Adipose tissue (tissue), 3 donors: ENCODE results near the gene TSPAN17. TPM values are rescaled to one million over a fixed set of nuclear protein-coding genes. Genes with fewer than 3 reads are reported as not detected.
"Not testable (repeated sequence)": the region's sequence is repeated elsewhere in the genome, so short reads cannot be mapped to it uniquely, and the experiment has no call there.

ENCODE experiments used
- H3K27ac ChIP-seq: one replicate; pipeline ENCODE4 v1.5.1; 2013; ENCODE audit warnings: low read depth, low read length
- WGBS, 3 donors: extraction: QIAGEN DNeasy Blood & Tissue Kit; methylation state at CpG; one replicate each; pipeline ENCODE4 v1.1.7; 2013; 5-methylcytosine and 5-hydroxymethylcytosine counted together
- polyA plus RNA-seq, 3 donors: library from polyadenylated mRNA; stranded (reverse); fragments of 200-250 nt; gene quantifications; one replicate each; pipeline ENCODE4 v1.2.3, GENCODE V29; 2013
- donor health status: healthy with polysubstance abuse.
- donor health status: Bipolar disorder and iron deficiency.
- donor health status: healthy.

TSPAN17 gene
- polyA plus RNA-seq, 3 donors = 16.2 to 20.9 (median 18.8) TPM

DNA sequence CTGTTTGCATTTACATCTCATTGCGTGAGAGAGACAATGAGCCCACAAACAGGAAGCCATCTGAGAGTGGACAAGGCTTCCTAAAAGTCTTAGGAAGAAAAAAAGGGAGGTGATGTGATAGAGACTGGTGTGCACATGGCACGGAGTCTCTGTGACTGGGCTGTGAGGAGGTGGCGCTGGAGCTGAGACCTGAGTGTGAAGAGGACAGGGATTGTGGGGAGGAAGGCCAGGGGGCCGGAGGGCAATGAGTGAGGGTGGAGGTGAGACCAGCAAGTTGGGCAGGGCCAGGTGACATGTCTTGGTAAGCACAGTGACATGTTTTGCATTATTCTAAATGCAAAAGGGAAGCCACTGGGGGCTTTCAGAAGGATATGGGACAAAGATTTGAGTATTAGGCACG is 45.0 kb downstream of the TSPAN17 start:
- no peak overlapping the region for H3K27ac ChIP-seq
- 60 to 68% (median 62%) methylated on average over 5 of the region's 5 CpGs for WGBS, 3 donors

DNA sequence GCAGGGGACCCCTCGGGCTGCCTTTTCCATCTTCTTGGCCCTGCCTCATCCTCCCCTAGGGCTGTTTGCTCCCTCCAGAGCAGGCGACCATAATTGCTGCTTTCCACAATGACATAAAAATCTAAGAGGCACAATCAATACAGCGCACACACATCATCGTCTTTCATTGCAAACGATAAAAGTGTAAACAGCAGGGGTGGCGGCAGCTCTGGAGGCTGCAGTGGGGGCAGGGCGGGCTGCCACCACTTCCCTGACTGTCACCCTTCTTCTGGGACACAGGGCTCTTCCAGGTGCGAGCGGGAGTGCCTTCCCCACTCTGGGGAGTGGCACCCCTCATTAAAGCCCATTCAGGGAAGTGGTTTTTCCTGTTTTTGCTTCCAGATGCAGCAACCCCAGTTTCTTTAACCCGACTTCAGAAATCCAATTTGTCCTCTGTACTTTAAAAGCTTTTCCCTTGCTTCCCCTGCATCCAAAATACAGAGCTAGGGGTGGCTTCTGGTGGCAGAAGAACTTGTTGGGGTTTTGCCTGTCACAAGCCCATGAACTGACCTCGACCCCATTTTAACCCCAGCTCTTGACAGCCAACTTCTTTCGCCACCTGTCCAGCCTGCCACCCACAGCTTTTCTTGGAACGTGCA is 45.7 kb downstream of the TSPAN17 start:
- no peak overlapping the region for H3K27ac ChIP-seq
- 8 to 20% (median 15%) methylated on average over 13 of the region's 13 CpGs for WGBS, 3 donors

DNA sequence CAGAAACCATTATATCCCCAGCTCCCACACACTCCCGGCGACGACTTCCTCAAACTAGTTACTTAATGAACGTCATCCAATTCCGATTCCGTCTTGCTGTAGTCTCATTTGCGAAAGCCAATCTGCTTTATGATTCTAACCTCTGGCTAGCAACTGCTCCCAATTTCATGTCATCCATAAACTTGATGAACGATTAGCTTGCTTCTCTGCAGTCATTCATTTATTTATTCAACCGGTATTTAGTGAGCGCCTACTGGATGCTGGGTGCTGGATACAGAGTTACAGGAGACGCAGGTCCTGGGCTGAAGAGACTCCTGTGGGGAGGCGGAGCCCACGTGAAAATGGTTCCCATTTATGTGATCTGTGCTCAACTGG is 46.2 kb downstream of the TSPAN17 start:
- H3K27ac ChIP-seq = no peak overlapping the region
- WGBS, 3 donors = 29 to 38% (median 32%) methylated on average over 13 of the region's 13 CpGs

DNA sequence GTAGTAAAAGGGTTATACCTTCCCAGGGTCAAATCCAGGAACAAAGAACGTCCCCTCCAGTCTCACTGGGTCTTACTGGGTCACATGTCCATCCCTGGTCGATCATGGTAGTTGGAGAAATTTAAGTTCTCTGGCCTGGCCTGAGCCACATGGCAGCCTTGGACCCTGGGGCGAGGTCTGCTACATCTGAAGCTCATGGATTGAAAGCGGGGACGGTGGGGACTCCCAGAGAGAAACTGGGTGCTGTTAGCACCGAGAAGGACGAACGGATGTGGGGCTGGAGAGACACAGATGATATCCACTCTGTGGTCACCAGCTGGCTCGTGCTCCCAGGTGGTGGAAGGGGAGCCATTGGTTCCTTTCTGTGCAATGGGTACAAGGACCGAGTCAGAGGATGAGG is 46.9 kb downstream of the TSPAN17 start:
- WGBS, 3 donors = 80 to 86% (median 82%) methylated on average over 10 of the region's 10 CpGs
- no peak overlapping the region for H3K27ac ChIP-seq

DNA sequence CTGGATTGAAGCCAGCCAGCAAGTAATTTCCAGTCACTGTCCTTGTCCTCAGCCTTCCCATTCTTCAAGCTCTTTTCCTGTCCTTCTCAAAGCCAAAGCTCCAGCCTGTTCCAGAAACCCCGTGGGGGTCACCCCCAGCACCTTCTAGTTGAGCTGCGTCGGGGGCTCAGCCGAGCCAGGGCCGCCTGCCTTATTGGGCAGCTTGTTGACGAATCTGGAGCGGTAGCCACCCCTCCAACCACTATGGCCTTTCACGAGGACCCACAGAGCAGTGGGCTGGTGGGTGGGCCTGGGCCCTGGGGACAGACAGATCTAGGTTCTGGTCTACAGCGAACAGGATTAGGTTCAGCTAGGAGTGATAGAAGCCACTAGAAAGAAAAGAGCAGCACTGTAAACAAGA is 47.3 kb downstream of the TSPAN17 start:
- H3K27ac ChIP-seq = no peak overlapping the region
- 69 to 72% (median 70%) methylated on average over 9 of the region's 9 CpGs for WGBS, 3 donors

DNA sequence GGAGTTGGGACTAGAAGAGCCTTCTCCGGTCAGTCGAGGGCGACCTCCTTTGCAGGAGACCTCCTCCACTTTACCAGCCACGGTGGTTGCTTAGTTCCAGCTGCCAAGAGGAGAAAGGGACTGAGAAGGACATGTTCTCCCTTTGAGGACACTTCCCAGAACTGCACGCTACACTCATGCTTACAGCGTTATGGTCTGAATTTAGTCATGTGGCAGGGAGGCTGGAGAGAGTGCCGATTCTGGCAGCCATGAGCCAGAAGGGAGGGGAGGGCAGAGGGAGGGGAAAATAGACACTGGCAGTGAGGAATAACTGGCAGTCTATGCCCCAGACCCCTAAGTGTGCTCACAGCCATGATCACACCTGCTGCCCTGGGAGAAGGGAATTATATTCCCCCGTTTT is 47.8 kb downstream of the TSPAN17 start:
- H3K27ac ChIP-seq = no peak overlapping the region
- WGBS, 3 donors = 59 to 64% (median 61%) methylated on average over 8 of the region's 8 CpGs

DNA sequence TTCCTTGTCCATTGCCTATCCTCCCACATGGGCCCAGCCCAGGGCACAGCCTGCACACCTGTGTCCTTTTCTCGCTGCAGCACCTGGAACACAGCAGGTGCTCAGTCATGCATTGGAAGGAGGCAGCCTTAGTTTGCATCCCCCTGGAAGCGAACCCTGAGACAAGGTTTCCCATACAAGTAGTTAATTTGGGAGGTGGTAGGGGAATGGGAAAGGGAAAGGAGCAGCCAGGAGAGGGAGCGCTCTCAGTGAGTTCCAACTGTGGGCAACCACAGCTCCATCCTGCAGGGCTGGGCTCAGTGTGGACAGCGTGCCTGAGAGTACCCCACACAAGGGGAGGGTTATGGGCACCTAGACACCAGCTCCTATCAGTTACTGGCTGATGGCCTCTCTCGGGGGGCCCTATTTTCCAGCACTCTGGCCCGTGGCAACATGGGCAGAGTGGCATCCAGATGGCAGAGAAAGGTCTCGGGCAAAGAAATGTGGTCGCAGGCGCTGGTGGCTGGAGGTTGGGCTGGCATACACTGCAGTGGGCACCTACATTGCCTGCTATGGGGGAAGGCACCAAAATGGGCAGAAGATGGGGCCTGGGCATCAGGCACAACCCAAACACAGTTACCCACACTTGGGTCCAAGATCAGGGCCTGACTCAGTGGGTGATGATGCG is 50.1 kb downstream of the TSPAN17 start:
- 64 to 70% (median 67%) methylated on average over 10 of the region's 10 CpGs for WGBS, 3 donors
- H3K27ac ChIP-seq = no peak overlapping the region

DNA sequence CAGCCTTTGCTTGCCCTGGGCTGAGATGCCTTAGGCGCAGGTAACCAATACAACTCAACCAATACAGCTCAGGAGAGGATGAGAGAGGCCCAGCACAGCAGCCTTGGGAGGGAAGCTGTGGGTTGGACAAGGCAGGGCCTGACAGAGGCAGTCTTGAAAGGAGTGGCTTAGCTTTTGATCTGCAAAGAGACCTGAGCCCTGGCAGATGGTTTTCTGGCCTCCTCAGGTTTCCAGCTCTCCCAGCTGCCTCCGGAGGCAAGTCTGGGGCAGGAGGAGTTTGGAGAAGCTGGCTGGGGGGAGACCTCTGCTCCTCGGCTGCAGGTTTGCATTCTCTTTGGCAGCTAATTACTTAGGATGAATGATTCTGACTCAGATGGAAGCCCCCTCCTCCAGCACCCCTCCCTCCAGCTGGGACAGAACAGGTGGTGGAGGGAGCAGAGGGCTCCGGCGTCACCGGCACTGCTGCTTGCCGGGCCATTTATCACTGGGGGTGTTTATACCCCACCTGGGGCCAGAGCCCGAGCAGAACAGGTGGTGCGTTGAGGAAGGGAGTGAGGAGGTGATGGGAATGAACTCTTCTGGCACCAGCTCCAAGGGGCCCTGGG is 50.8 kb downstream of the TSPAN17 start:
- WGBS, 3 donors = 21 to 34% (median 26%) methylated on average over 9 of the region's 9 CpGs
- H3K27ac ChIP-seq = no peak overlapping the region

DNA sequence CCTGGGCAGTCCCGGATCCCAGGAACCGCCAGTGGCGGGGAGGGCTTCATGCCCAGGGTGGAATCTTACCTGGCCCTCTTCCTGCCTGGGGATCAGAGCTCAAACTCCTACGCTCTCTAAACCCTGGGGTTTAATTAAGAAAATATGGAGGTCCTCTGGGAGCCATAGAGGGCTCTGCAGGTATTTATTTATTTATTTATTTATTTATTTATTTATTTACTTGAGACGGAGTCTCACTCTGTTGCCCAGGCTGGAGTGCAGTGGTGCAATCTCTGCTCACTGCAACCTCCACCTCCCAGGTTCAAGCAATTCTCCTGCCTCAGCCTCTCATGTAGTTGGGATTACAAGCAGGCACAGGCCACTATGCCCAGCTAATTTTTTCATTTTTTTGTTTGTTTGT is 52.2 kb downstream of the TSPAN17 start:
- H3K27ac ChIP-seq = not testable (repeated sequence)
- WGBS, 3 donors = 86 to 90% (median 89%) methylated on average over 5 of the region's 5 CpGs

DNA sequence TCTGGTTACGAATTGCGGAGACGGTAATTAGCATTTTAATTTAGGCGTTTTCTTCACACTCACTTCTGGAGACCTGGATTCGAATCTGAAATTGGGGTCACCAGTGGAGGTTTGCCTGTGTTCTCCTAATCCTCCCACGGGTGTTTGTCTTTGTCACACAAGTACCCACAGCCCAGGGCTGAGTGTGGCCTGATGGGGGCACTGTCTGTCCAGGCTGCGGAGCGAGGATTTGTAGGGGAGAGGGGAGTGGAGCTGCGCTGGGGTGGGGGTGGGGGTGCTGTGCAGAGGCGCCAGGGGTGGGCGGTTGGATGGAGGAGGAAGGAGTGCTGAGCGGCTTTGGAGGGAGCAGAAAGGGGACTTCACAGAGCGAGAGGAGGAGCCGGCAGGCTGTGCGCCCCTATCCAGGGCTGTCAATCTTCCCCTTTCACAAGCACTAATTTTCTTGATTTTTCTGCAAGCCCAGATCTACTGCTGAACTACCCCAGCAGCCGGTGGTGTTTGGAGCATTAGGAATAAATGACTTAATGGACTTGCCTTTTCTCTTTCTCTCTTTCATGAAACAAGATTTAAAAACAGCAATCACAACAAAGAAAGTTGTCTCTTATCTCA is 53.1 kb downstream of the TSPAN17 start:
- no peak overlapping the region for H3K27ac ChIP-seq
- WGBS, 3 donors = 18 to 24% (median 23%) methylated on average over 16 of the region's 16 CpGs

DNA sequence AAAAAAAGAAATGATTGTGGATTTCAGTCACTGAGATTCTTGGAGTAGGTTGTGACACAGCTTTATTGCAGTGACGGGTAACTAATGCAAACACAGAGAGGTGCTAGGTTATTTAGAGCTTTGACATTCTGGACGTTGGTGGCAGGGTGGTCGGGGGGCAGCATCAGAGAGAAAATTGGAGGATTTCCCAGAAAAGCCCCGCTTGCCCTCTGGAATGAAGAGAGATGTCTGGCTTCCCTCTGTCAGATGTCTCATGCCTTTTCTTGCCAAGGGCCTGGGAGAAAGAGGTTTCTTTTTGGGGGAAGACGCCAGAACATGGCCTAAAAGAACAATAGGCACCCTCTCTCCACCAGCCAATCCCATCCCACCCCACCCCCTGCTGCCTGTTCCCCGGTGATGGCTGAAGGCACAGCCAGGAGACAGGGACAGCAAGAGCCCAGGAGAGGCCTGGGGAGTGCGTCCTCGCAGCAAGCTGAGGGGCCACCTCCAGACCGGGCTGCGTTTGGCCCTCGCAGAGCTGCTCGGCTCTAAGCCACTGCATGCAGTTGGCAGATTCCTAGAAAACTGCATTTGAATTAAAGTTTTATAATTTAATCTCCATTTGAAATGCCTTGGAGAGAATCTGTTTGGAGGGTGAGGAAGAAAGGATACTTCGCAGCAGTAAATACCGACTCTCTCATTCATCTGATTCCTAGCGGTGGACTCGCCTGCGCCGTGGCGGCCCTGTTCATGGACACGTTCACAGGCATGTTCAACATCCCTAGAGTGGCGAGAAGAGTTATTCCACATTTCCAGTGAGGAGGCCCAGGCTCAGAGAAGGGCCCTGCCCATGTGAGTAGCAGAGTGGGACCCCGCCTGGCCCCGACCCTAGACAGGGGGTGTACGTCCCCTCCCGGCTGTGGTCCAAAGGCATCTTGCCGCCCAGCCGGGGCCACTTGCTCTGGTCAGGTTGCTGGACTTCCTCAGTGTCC is 55.7 kb downstream of the TSPAN17 start:
- 71 to 77% (median 73%) methylated on average over 27 of the region's 27 CpGs for WGBS, 3 donors

DNA sequence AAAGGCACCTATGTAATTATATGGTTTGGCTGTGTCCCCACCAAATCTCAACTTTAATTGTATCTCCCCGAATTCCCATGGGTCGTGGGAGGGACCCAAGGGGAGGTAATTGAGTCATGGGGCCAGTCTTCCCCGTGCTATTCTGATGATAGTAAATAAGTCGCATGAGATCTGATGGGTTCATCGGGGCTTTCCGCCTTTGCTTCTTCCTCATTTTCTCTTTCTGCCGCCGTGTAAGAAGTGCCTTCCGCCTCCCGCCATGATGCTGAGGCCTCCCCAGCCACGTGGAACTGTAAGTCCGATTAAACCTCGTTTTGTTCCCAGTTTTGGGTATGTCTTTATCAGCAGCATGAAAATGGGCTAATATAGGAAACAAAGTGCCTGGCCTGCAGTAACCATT is 56.6 kb downstream of the TSPAN17 start:
- 84 to 87% (median 84%) methylated on average over 13 of the region's 13 CpGs for WGBS, 3 donors
- H3K27ac ChIP-seq = no peak overlapping the region

More for the DNA sequence above, 55.7 kb downstream of the TSPAN17 start:
- no peak overlapping the region for H3K27ac ChIP-seq

DNA sequence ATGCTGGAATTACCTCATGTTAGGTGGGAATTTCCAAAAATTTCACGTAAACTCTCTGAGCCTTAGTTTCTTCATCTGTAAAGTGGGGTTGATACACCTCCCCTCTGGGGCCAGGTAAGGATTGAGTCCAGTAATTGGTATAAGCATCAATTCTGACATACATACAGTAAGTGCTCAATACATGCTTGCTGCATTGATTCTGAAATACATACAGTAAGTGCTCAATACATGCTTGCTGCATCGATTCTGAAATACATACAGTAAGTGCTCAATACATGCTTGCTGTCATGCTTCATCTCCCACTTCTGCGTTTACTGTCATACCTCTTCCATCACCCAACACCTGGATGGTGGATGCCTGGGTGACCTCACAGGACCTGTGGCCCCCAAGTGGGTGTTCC is 57.1 kb downstream of the TSPAN17 start:
- no peak overlapping the region for H3K27ac ChIP-seq
- 86 to 91% (median 86%) methylated on average over 3 of the region's 3 CpGs for WGBS, 3 donors

DNA sequence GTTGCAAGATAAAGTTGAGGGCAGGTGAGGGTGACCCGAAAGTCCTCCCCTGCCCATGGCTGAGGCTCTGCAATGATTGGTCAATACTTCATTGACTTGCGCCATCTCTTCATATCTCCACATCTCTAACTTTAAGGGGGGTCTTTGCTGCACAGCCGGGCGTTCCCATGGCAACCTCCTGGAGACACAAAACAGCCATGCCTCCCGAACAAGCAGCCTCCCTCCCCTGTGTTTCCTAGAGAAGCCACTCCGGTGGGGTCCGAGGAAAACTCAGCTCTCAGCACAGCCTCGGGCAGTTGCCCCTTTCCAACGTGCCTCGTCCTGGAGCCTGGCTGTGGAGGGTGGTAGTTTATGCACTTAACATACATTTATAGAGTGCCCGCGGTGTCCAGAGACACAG is 57.5 kb downstream of the TSPAN17 start:
- 52 to 64% (median 55%) methylated on average over 12 of the region's 12 CpGs for WGBS, 3 donors
- no peak overlapping the region for H3K27ac ChIP-seq

Other genes starting within 250 kb of the TSPAN17 start
- gene CLTB, start 230.9 kb upstream of the TSPAN17 start, polyA plus RNA-seq = 100 to 1,000 TPM in 2 of 3 donors, 10 to 100 TPM in 1; 50.8 to 128 (median 105) TPM
- gene FAF2, start 199.1 kb upstream of the TSPAN17 start, polyA plus RNA-seq = 10 to 100 TPM in 1 of 3 donors, 1 to 10 TPM in 2; 8.4 to 14.3 (median 9.9) TPM
- 10 to 100 TPM; 13.9 to 19.2 (median 17.0) TPM for gene RNF44, start 110.1 kb upstream of the TSPAN17 start, polyA plus RNA-seq
- under 1 TPM; 0.07 to 0.42 (median 0.11) TPM for gene CDHR2, start 98.1 kb upstream of the TSPAN17 start, polyA plus RNA-seq
- under 1 TPM; 0.34 to 0.59 (median 0.36) TPM for gene GPRIN1, start 37.3 kb upstream of the TSPAN17 start, polyA plus RNA-seq
- gene SNCB, start 16.9 kb upstream of the TSPAN17 start, polyA plus RNA-seq = under 1 TPM in 1 of 3 donors, not detected in 2; 0.53 TPM
- under 1 TPM in 1 of 3 donors, not detected in 2; 0.20 TPM for gene EIF4E1B, start 16.8 kb upstream of the TSPAN17 start, polyA plus RNA-seq
- under 1 TPM; 0.11 to 0.51 (median 0.24) TPM for gene UNC5A, start 163.1 kb downstream of the TSPAN17 start, polyA plus RNA-seq